H1 (cell line): ENCODE results near the gene FOXP2. TPM values are rescaled to one million over a fixed set of nuclear protein-coding genes. Genes with fewer than 3 reads are reported as not detected.

Experiments
- CTCF ChIA-PET: fragments of 300-600 bp; sonication (Branson Sonifier 250); formaldehyde crosslinking; loops from one replicate; lab custom pipeline; 2021; ENCODE audit not compliant: partially characterized antibody; lab: Charles Lee
- POLR2A ChIA-PET: fragments of 300-600 bp; sonication (Branson Sonifier 250); formaldehyde crosslinking; loops from one replicate; lab custom pipeline; 2021; ENCODE audit warnings: inconsistent platforms; ENCODE audit not compliant: partially characterized antibody; lab: Charles Lee
- DNase-seq, 2 experiments: peaks; one replicate each; pipeline versions ENCODE4 v3.0.0 to v3.0.0-alpha.2; 2010 to 2022; ENCODE audit warnings: low spot score in 2 of 2, low read depth in 1 of 2, mixed read lengths in 1 of 2
- FAIRE-seq: peaks from 2 replicates; lab custom pipeline; 2011; peaks lifted over from hg19 to GRCh38; lab: Jason Lieb, UNC
- H2AFZ ChIP-seq: 2 replicates; pipeline ENCODE4 v1.8.1; 2012; ENCODE audit warnings: low read length, inconsistent platforms
- H2AK5ac ChIP-seq: 2 replicates; pipeline ENCODE4 v1.6.1; 2013; ENCODE audit warnings: low read depth, low read length
- H2BK120ac ChIP-seq: replicated peaks from 2 replicates; pipeline ENCODE3; 2013; ENCODE audit warnings: low read depth, low read length, inconsistent platforms
- H2BK12ac ChIP-seq: 2 replicates; pipeline ENCODE4 v1.6.1; 2013; ENCODE audit warnings: low read depth, low read length
- H2BK15ac ChIP-seq: 2 replicates; pipeline ENCODE4 v1.6.1; 2013; ENCODE audit warnings: low read length
- H2BK20ac ChIP-seq: 2 replicates; pipeline ENCODE4 v1.6.1; 2013; ENCODE audit warnings: low read length
- H2BK5ac ChIP-seq: 2 replicates; pipeline ENCODE4 v1.6.1; 2013; ENCODE audit warnings: low read depth, low read length
- H3K14ac ChIP-seq: 2 replicates; pipeline ENCODE4 v1.6.1; 2013; ENCODE audit warnings: inconsistent platforms; ENCODE audit not compliant: insufficient read length
- H3K18ac ChIP-seq: 2 replicates; pipeline ENCODE4 v1.6.1; 2013; ENCODE audit warnings: low read length; ENCODE audit errors: extremely low read depth
- H3K23ac ChIP-seq: 2 replicates; pipeline ENCODE4 v1.6.1; 2013; ENCODE audit warnings: inconsistent platforms; ENCODE audit not compliant: insufficient read length
- H3K23me2 ChIP-seq: 2 replicates; pipeline ENCODE4 v1.6.1; 2013; ENCODE audit warnings: low read depth, low read length
- H3K27ac ChIP-seq: 2 replicates; pipeline ENCODE4 v1.6.1; 2011; ENCODE audit warnings: low read depth, low read length, inconsistent platforms
- H3K27me3 ChIP-seq, 4 experiments: replicated peaks in 1 of 4; 1 replicate in 1 of 4; 2 replicates in 3 of 4; pipeline versions ENCODE4 v1.6.1 to v1.8.1; 2011 to 2013; ENCODE audit warnings: low read length in 3 of 4, mild to moderate bottlenecking in 3 of 4, inconsistent platforms in 2 of 4, mixed read lengths in 2 of 4, moderate library complexity in 1 of 4; ENCODE audit not compliant: control insufficient read depth in 3 of 4, insufficient read depth in 3 of 4; ENCODE audit errors: extremely low read depth in 1 of 4
- H3K36me3 ChIP-seq, 4 experiments: 2 replicates each; pipeline versions ENCODE4 v1.6.1 to v1.8.1; 2011 to 2013; ENCODE audit warnings: mild to moderate bottlenecking in 4 of 4, low read length in 3 of 4, moderate library complexity in 2 of 4, control low read depth in 1 of 4, inconsistent platforms in 1 of 4; ENCODE audit not compliant: insufficient read depth in 4 of 4, control insufficient read depth in 2 of 4
- H3K4ac ChIP-seq: replicated peaks from 2 replicates; pipeline ENCODE3; 2013; ENCODE audit warnings: low read length, low read depth, mixed read lengths, inconsistent platforms; ENCODE audit not compliant: insufficient read length
- H3K4me1 ChIP-seq, 4 experiments: replicated peaks in 1 of 4; 1 replicate in 1 of 4; 2 replicates in 3 of 4; pipeline versions ENCODE4 v1.6.1 to v1.8.1; 2011 to 2013; ENCODE audit warnings: low read length in 3 of 4, inconsistent platforms in 2 of 4, mixed read lengths in 1 of 4; ENCODE audit not compliant: insufficient read depth in 4 of 4, control insufficient read depth in 3 of 4
- H3K4me2 ChIP-seq, 2 experiments: 2 replicates each; pipeline versions ENCODE4 v1.6.1 to v1.8.1; 2011 to 2013; ENCODE audit warnings: low read depth in 2 of 2, low read length in 2 of 2, control low read depth in 1 of 2, inconsistent platforms in 1 of 2, mild to moderate bottlenecking in 1 of 2; ENCODE audit not compliant: insufficient read depth in 1 of 2
- H3K4me3 ChIP-seq, 4 experiments: fragments of 200-600, 300-600 bp in 1 of 4; sonication (generic), shearing (Covaris generic), sonication (Bioruptor Twin) in 1 of 4; 2 replicates each; pipeline versions ENCODE4 v1.5.1 to v1.8.1; 2011 to 2016; ENCODE audit warnings: low read length in 4 of 4, low read depth in 3 of 4, control low read depth in 2 of 4, inconsistent platforms in 2 of 4, mild to moderate bottlenecking in 2 of 4, mixed read lengths in 1 of 4, moderate library complexity in 1 of 4; ENCODE audit not compliant: insufficient read depth in 2 of 4; ENCODE audit errors: extremely low read depth in 1 of 4
- H3K56ac ChIP-seq: replicated peaks from 2 replicates; pipeline ENCODE3; 2013; ENCODE audit warnings: low read depth, mild to moderate bottlenecking, mixed read lengths, low read length, inconsistent platforms; ENCODE audit not compliant: insufficient read length
- H3K79me1 ChIP-seq: 2 replicates; pipeline ENCODE4 v1.6.1; 2013; ENCODE audit warnings: low read depth, low read length, control low read depth
- H3K79me2 ChIP-seq, 2 experiments: 2 replicates each; pipeline versions ENCODE4 v1.6.1 to v1.8.1; 2012 to 2013; ENCODE audit warnings: low read length in 2 of 2, mild to moderate bottlenecking in 2 of 2, inconsistent platforms in 1 of 2; ENCODE audit not compliant: insufficient read depth in 2 of 2, control insufficient read depth in 1 of 2
- H3K9ac ChIP-seq, 4 experiments: replicated peaks in 1 of 4; 1 replicate in 1 of 4; 2 replicates in 3 of 4; pipeline versions ENCODE4 v1.6.1 to v1.8.1; 2011 to 2013; ENCODE audit warnings: low read depth in 3 of 4, low read length in 3 of 4, control low read depth in 2 of 4, mild to moderate bottlenecking in 2 of 4, moderate library complexity in 2 of 4, inconsistent platforms in 1 of 4; ENCODE audit errors: extremely low read depth in 1 of 4
- H3K9me3 ChIP-seq, 2 experiments: 2 replicates each; pipeline versions ENCODE4 v1.6.1 to v1.8.1; 2012 to 2013; ENCODE audit warnings: mild to moderate bottlenecking in 2 of 2, moderate library complexity in 2 of 2, control low read depth in 1 of 2, inconsistent platforms in 1 of 2, low read depth in 1 of 2, low read length in 1 of 2, mixed read lengths in 1 of 2; ENCODE audit not compliant: insufficient read depth in 2 of 2
- H4K20me1 ChIP-seq, 2 experiments: replicated peaks in 1 of 2; 2 replicates each; pipeline versions ENCODE3 to v1.8.1; 2011 to 2013; ENCODE audit warnings: inconsistent platforms in 2 of 2, low read length in 2 of 2, mild to moderate bottlenecking in 1 of 2; ENCODE audit not compliant: insufficient read depth in 2 of 2, control insufficient read depth in 1 of 2
- H4K5ac ChIP-seq: 2 replicates; pipeline ENCODE4 v1.6.1; 2013; ENCODE audit warnings: low read length, low read depth, mixed read lengths, inconsistent platforms; ENCODE audit not compliant: insufficient read length
- H4K8ac ChIP-seq: 2 replicates; pipeline ENCODE4 v1.8.0; 2013; ENCODE audit warnings: mild to moderate bottlenecking, moderate library complexity, low read length, inconsistent platforms; ENCODE audit not compliant: insufficient read depth; ENCODE audit errors: extremely low read depth
- H4K91ac ChIP-seq: replicated peaks from 2 replicates; pipeline ENCODE3; 2013; ENCODE audit warnings: low read length, mixed read lengths, inconsistent platforms; ENCODE audit not compliant: insufficient read length
- BCL11A ChIP-seq, 2 experiments: IDR thresholded peaks; one replicate each; pipeline ENCODE4 v1.6.1; 2011; ENCODE audit warnings: low read depth in 2 of 2, low read length in 2 of 2, mild to moderate bottlenecking in 2 of 2
- BRCA1 ChIP-seq: IDR thresholded peaks from 2 replicates; pipeline ENCODE4 v1.6.1; 2012; ENCODE audit warnings: low read depth, low read length, improper control_type of control experiment
- JUN ChIP-seq: IDR thresholded peaks from 2 replicates; pipeline ENCODE4 v1.6.1; 2011; ENCODE audit warnings: low read depth, mild to moderate bottlenecking, improper control_type of control experiment, low read length
- MAX ChIP-seq: IDR thresholded peaks from 2 replicates; pipeline ENCODE4 v1.6.1; 2012; ENCODE audit warnings: inconsistent platforms
- POLR2AphosphoS5 ChIP-seq: IDR thresholded peaks from 2 replicates; pipeline ENCODE4 v1.6.1; 2011; ENCODE audit warnings: low read depth, low read length
- POU5F1 ChIP-seq: IDR thresholded peaks from 2 replicates; pipeline ENCODE4 v1.6.1; 2011; ENCODE audit warnings: low read depth, mild to moderate bottlenecking, low read length, moderate library complexity
- RBBP5 ChIP-seq: IDR thresholded peaks from 2 replicates; pipeline ENCODE4 v1.7.1; 2012; ENCODE audit warnings: low read depth, mild to moderate bottlenecking, inconsistent platforms, low read length, moderate library complexity, borderline replicate concordance
- SP1 ChIP-seq: IDR thresholded peaks from 2 replicates; pipeline ENCODE4 v1.6.1; 2011; ENCODE audit warnings: low read depth, low read length
- SP2 ChIP-seq: IDR thresholded peaks from 2 replicates; pipeline ENCODE4 v1.6.1; 2012; ENCODE audit warnings: mild to moderate bottlenecking, low read length, inconsistent platforms
- ZNF274 ChIP-seq: IDR thresholded peaks from 2 replicates; pipeline ENCODE4 v1.7.0; 2012; ENCODE audit warnings: low read length, borderline replicate concordance; ENCODE audit errors: extremely low read depth
- WGBS, 2 experiments: shearing (Covaris generic) in 1 of 2; methylation state at CpG; one replicate each; pipeline versions ENCODE4 v1.1.6 to v1.1.7; 2013 to 2015; ENCODE audit warnings: low lambda C conversion rate in 2 of 2, mixed read lengths in 2 of 2, inconsistent platforms in 1 of 2, low coverage in 1 of 2, missing lambda C conversion rate in 1 of 2; ENCODE audit not compliant: insufficient replicate concordance in 2 of 2, insufficient coverage in 1 of 2, insufficient read length in 1 of 2; ENCODE audit errors: extremely low coverage in 1 of 2, missing lambda C conversion rate in 1 of 2; 5-methylcytosine and 5-hydroxymethylcytosine counted together
- polyA plus RNA-seq, 7 experiments: library from polyadenylated mRNA; depleted of rRNA in 3 of 7; stranded (reverse) in 5 of 7; unstranded in 2 of 7; fragments of >200 nt in 5 of 7; fragments of 200-250 nt in 2 of 7; gene quantifications; 1 replicate in 5 of 7; 2 replicates in 1 of 7; 4 replicates in 1 of 7; pipeline versions ENCODE4 v1.2.1 to v1.2.3, GENCODE V29; 2011 to 2013; ENCODE audit warnings: missing spikeins in 2 of 7, mixed read lengths in 2 of 7
- total RNA-seq: library from RNA; stranded (reverse); fragmentation: NEBNext Ultra II Directional; extraction: Animal tissue kit (Norgen Biotek cat#: 25700); gene quantifications from 2 replicates; pipeline ENCODE4 v1.2.1, GENCODE V29; 2021

The FOXP2 gene
- total and polyA plus RNA-seq, 2 of the 8 experiments (the other 6 are each of a cell fraction or from before 2014, with no cell fraction given) = 0.09 to 0.43 TPM

- WGBS, 2 experiments = 89% methylated on average over 2 of the region's 2 CpGs; no CpG with 5 or more reads in 1 of the 2 experiments
- H3K79me1 ChIP-seq = no peaks in the 10 kb centered on the region
- H3K36me3 ChIP-seq = no peaks in the 10 kb centered on the region
- no peak overlapping the region for H2BK5ac ChIP-seq
- H2AK5ac ChIP-seq = no peak overlapping the region
- H4K91ac ChIP-seq = no peak overlapping the region
- H3K56ac ChIP-seq = no peak overlapping the region
- ChIA-PET POLR2A (no interaction called here), CTCF (interaction anchor here (0.8 kb wide), 1 partner anchor 509 kb away, joined by 3 read pairs; no protein-coding TSS in a partner anchor)
- no peak overlapping the region for H3K23ac ChIP-seq
- H2BK15ac ChIP-seq = no peak overlapping the region
- DNase-seq (no peak), FAIRE-seq (no peak)
- no peak overlapping the region for H3K4ac ChIP-seq
- no peak overlapping the region for H3K4me3 ChIP-seq
- H3K9ac ChIP-seq = no peak overlapping the region
- H3K79me2 ChIP-seq = no peaks in the 10 kb centered on the region
- no peaks in the 10 kb centered on the region for H3K27me3 ChIP-seq
- no peak overlapping the region for H3K27ac ChIP-seq
- peaks cover 0 to 2% (median 0%) of the 10 kb centered on the region in 4 experiments; a peak in 1 of 7 replicates for H3K4me1 ChIP-seq
- H2AFZ ChIP-seq = no peak overlapping the region
- no peak overlapping the region for H2BK20ac ChIP-seq
- H4K5ac ChIP-seq = no peak overlapping the region
- no peak overlapping the region for H2BK120ac ChIP-seq
- no peak overlapping the region for H2BK12ac ChIP-seq
- no peak overlapping the region for H3K14ac ChIP-seq
- H4K8ac ChIP-seq = no peak overlapping the region
- no peaks in the 10 kb centered on the region for H3K9me3 ChIP-seq
- no peaks in the 10 kb centered on the region for H3K23me2 ChIP-seq
- no peaks in the 10 kb centered on the region for H4K20me1 ChIP-seq
- H3K18ac ChIP-seq = no peak overlapping the region
- TF ChIP-seq POLR2AphosphoS5 (no peak), JUN (no peak), SP1 (no peak), ZNF274 (no peak), SP2 (no peak), RBBP5 (no peak), BCL11A (IDR thresholded peaks at IDR 0.05; ENCODE audit: low read depth in 2 of 2, low read length in 2 of 2) (no peak), POU5F1 (no peak), BRCA1 (no peak), MAX (no peak)
- no peak overlapping the region for H3K4me2 ChIP-seq
Measured at GRCh38 chr7:114534953-114535352, 120.3 kb downstream of the FOXP2 start.
